DOHH2 (cell line): ENCODE results near the gene PDE1C.
"Not testable (repeated sequence)": the region's sequence is repeated elsewhere in the genome, so short reads cannot be mapped to it uniquely, and the experiment has no call there.

Experiments
- CTCF ChIP-seq: fragments of 200-600 bp; sonication (generic); IDR thresholded peaks from one replicate; pipeline ENCODE4 v1.5.1; 2014; ENCODE audit warnings: antibody characterized with exemption, mild to moderate bottlenecking, low read depth, low read length; ENCODE audit not compliant: poor library complexity, severe bottlenecking
- EZH2phosphoT487 ChIP-seq: fragments of 200-600 bp; sonication (generic); IDR thresholded peaks from 2 replicates; pipeline ENCODE4 v1.6.1; 2017; ENCODE audit warnings: borderline replicate concordance, mild to moderate bottlenecking, antibody characterized with exemption, low read length, moderate library complexity, mixed read lengths

GRCh38 chr7:31833625-31834024, 236.6 kb downstream of the PDE1C start:
- not testable (repeated sequence) for TF ChIP-seq CTCF, EZH2phosphoT487
